Skeletal muscle tissue (tissue), 4 donors: ENCODE results near the gene UBE4B. TPM values are rescaled to one million over a fixed set of nuclear protein-coding genes. Genes with fewer than 3 reads are reported as not detected.

ENCODE experiments used
- H3K27ac ChIP-seq: one replicate; pipeline ENCODE4 v1.7.0; 2013; ENCODE audit warnings: mild to moderate bottlenecking, low read depth, low read length, inconsistent platforms
- H3K27me3 ChIP-seq, 3 donors: one replicate each; pipeline ENCODE4 v1.7.0; 2013; ENCODE audit warnings: low read length in 3 of 3; ENCODE audit not compliant: control insufficient read depth in 3 of 3, insufficient read depth in 3 of 3
- H3K36me3 ChIP-seq, 3 donors: one replicate each; pipeline ENCODE4 v1.7.0; 2013; ENCODE audit warnings: low read length in 3 of 3; ENCODE audit not compliant: control insufficient read depth in 3 of 3, insufficient read depth in 3 of 3
- H3K4me1 ChIP-seq, 3 donors: one replicate each; pipeline ENCODE4 v1.7.0; 2013; ENCODE audit warnings: low read length in 3 of 3, mild to moderate bottlenecking in 3 of 3; ENCODE audit not compliant: control insufficient read depth in 3 of 3, insufficient read depth in 3 of 3
- H3K4me3 ChIP-seq, 3 donors: one replicate each; pipeline ENCODE4 v1.7.0; 2013; ENCODE audit warnings: low read length in 3 of 3
- H3K9ac ChIP-seq, 3 donors: one replicate each; pipeline ENCODE4 v1.7.0; 2013; ENCODE audit warnings: low read length in 3 of 3, mild to moderate bottlenecking in 3 of 3, moderate library complexity in 2 of 3, low read depth in 1 of 3
- H3K9me3 ChIP-seq, 3 donors: one replicate each; pipeline ENCODE4 v1.7.0; 2013; ENCODE audit warnings: low read length in 3 of 3; ENCODE audit not compliant: control insufficient read depth in 3 of 3
- total RNA-seq: library from RNA; depleted of rRNA; stranded (reverse); fragments of >200 nt; gene quantifications from one replicate; pipeline ENCODE4 v1.2.3, GENCODE V29; 2014
- donor health status: Osteomylitis.

The UBE4B gene
- total RNA-seq, 1 donor from 2014 or later, result 25.1 TPM

DNA sequence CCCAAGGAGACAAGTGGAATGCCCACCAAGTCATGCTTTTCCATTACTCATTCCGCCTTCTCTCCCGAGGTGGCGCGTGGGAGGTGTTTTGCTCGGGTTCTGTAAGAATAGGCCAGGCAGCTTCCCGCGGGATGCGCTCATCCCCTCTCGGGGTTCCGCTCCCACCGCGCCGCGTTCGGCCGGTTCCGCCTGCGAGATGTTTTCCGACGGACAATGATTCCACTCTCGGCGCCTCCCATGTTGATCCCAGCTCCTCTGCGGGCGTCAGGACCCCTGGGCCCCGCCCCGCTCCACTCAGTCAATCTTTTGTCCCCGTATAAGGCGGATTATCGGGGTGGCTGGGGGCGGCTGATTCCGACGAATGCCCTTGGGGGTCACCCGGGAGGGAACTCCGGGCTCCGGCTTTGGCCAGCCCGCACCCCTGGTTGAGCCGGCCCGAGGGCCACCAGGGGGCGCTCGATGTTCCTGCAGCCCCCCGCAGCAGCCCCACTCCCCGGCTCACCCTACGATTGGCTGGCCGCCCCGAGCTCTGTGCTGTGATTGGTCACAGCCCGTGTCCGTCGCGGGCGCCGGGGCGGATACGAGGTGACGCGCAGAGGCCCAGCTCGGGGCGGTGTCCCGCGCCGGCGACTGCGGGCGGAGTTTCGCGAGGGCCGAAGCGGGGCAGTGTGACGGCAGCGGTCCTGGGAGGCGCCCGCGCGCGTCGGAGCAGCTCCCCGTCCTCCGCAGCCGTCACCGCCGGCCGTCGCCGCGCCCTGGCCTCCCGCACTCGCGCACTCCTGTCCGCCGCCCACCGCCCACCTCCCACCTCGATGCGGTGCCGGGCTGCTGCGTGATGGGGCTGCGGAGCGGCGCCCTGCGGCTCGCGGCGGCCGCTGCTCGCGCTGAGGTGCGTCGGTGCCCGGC lies 177.4 kb downstream of the UBE4B start, which contains the start of gene KIF1B:
Gene KIF1B (plus strand): TSS at position 666 of the 906 bp plus-strand sequence. CDS start 21,759 bp downstream, outside the sequence.
- peaks cover 17 to 22% (median 22%) of the 10 kb centered on the region in 3 donors for H3K4me1 ChIP-seq
- peak within 1 kb of the TSS; percentile 93 to 97 (median 97) for H3K4me3 ChIP-seq
- peak within 1 kb of the TSS; percentile 100 for H3K27ac ChIP-seq
- H3K27me3 ChIP-seq, result no peaks in the 10 kb centered on the region
- H3K9ac ChIP-seq, result peak within 1 kb of the TSS; percentile 100
- no peaks in the 10 kb centered on the region for H3K36me3 ChIP-seq
- no peaks in the 10 kb centered on the region for H3K9me3 ChIP-seq

DNA sequence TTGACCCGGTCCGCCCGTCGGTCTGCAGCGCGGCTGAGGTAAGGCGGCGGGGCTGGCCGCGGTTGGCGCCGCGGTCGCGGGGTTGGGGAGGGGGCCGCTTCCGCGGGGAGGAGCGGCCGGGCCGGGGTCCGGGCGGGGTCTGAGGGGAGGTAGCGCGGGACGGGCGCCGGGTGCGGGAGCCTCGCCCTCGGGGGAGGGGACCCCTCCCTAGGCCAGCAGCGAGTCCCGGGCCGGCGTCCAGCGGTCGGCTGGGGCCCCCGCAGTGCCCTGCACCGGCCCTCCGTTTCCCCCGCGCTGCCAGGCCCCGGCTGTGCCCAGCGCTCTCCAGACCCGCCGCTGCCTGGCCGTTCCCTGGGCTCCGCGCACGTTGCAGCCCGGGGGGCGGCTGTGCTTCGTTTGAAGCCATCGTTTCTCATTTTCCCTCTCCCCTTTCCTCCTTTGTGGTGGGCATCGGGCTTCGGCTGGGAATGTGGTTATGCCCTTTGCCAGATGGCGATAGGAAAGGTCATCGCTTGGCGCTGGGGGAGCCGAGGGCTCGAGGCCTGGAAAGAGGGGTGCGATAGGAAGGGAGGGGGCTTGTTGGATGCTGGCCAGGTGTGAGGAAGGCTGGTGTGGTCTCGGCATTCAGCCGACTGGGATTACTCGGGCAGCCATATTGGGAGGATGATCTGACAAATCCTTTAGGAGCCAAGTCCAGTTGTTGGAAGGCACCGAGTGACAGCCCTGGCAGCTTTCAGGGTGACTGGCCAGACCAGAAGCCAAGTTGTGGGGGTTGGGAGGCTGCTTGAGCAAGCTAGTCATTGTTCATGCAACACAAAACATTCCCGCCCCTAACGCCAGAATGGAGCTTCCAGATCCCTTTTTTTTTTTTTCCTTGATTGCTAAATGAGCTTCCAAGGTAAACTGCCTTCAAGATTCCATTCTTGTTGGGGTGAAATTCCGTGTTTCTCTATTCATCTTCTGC lies 178.4 kb downstream of the UBE4B start:
- no peaks in the 10 kb centered on the region for H3K9me3 ChIP-seq
- peak overlapping the region; percentile 100 for H3K9ac ChIP-seq
- H3K27me3 ChIP-seq, result no peaks in the 10 kb centered on the region
- peak overlapping the region; percentile 93 to 97 (median 97) for H3K4me3 ChIP-seq
- peak overlapping the region; percentile 100 for H3K27ac ChIP-seq
- H3K36me3 ChIP-seq, result no peaks in the 10 kb centered on the region
- peaks cover 23 to 30% (median 24%) of the 10 kb centered on the region in 3 donors for H3K4me1 ChIP-seq

GRCh38 chr1:10211805-10212410 lies 179.2 kb downstream of the UBE4B start:
- Histone ChIP-seq H3K9ac (peak overlapping the region; percentile 100), H3K27me3 (no peaks in the 10 kb centered on the region), H3K36me3 (no peaks in the 10 kb centered on the region), H3K4me3 (peak overlapping the region; percentile 93 to 97 (median 97)), H3K4me1 (peaks cover 30 to 38% (median 30%) of the 10 kb centered on the region in 3 donors), H3K9me3 (no peaks in the 10 kb centered on the region), H3K27ac (peak overlapping the region; percentile 100)

- peak overlapping the region; percentile 100 for H3K9ac ChIP-seq
Measured at GRCh38 chr1:10212476-10212875, 179.7 kb downstream of the UBE4B start.

GRCh38 chr1:10213186-10213705 lies 180.5 kb downstream of the UBE4B start:
- H3K36me3 ChIP-seq, result no peaks in the 10 kb centered on the region
- H3K4me1 ChIP-seq, result peaks cover 42 to 51% (median 43%) of the 10 kb centered on the region in 3 donors
- no peaks in the 10 kb centered on the region for H3K9me3 ChIP-seq
- H3K27ac ChIP-seq, result peak overlapping the region; percentile 100
- peak overlapping the region; percentile 54 to 100 (median 71) for H3K9ac ChIP-seq
- peak overlapping the region; percentile 33 to 37 (median 33) for H3K4me3 ChIP-seq
- no peaks in the 10 kb centered on the region for H3K27me3 ChIP-seq

More at GRCh38 chr1:10212476-10212875, 179.7 kb downstream of the UBE4B start:
- Histone ChIP-seq H3K36me3 (no peaks in the 10 kb centered on the region), H3K9me3 (no peaks in the 10 kb centered on the region), H3K4me1 (peaks cover 34 to 44% (median 35%) of the 10 kb centered on the region in 3 donors), H3K27ac (peak overlapping the region; percentile 100), H3K27me3 (no peaks in the 10 kb centered on the region), H3K4me3 (peak overlapping the region; percentile 93 to 97 (median 97))

GRCh38 chr1:10216090-10216749 lies 183.5 kb downstream of the UBE4B start:
- H3K4me3 ChIP-seq, result peak overlapping the region; percentile 6 to 25 (median 16)
- H3K9me3 ChIP-seq, result no peaks in the 10 kb centered on the region
- peak overlapping the region; percentile 41 for H3K27ac ChIP-seq
- no peaks in the 10 kb centered on the region for H3K36me3 ChIP-seq
- H3K4me1 ChIP-seq, result peaks cover 48 to 56% (median 49%) of the 10 kb centered on the region in 3 donors
- H3K27me3 ChIP-seq, result no peaks in the 10 kb centered on the region
- H3K9ac ChIP-seq, result peak overlapping the region; percentile 55 to 74 (median 58)

- Histone ChIP-seq H3K27me3 (no peaks in the 10 kb centered on the region), H3K4me3 (peak overlapping the region in 2 of 3 donors; percentile 1 to 25), H3K9ac (peak overlapping the region in 2 of 3 donors; percentile 3 to 50), H3K36me3 (no peaks in the 10 kb centered on the region), H3K27ac (peak overlapping the region; percentile 41), H3K9me3 (no peaks in the 10 kb centered on the region), H3K4me1 (peaks cover 41 to 55% (median 42%) of the 10 kb centered on the region in 3 donors)
Measured at GRCh38 chr1:10217748-10218441, 185.1 kb downstream of the UBE4B start.

- H3K27me3 ChIP-seq, result no peaks in the 10 kb centered on the region
- H3K4me3 ChIP-seq, result no peak overlapping the region
- H3K9ac ChIP-seq, result no peak overlapping the region
- no peaks in the 10 kb centered on the region for H3K36me3 ChIP-seq
- H3K9me3 ChIP-seq, result no peaks in the 10 kb centered on the region
- peaks cover 40 to 60% (median 44%) of the 10 kb centered on the region in 3 donors for H3K4me1 ChIP-seq
- peak overlapping the region; percentile 19 for H3K27ac ChIP-seq
Measured at GRCh38 chr1:10220200-10220599, 187.4 kb downstream of the UBE4B start.
